ENCODE measurements around the gene AQP9.

DNA sequence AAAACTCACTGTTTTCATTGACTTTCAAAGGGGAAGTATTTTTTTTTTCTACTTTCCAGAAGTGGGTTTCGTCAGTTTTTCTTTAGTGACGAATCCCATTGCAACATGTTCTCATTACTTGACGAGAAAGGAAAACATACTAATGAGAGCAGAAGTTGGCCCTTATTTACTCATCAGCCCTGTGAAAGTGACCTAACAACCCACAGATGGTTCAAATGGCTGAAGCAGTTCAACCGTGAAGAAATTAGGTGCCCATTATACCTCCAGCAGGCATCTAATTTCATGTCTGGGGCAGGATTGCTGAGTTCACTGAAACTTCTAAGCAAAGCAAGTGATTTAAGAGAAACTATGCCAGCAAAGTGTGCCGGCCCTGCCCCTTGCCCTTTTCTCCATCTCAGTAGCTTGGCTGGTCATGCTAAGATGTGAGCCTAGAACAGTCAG lies 9.0 kb downstream of the AQP9 start:
- TF ChIP-seq, protein P1, sequence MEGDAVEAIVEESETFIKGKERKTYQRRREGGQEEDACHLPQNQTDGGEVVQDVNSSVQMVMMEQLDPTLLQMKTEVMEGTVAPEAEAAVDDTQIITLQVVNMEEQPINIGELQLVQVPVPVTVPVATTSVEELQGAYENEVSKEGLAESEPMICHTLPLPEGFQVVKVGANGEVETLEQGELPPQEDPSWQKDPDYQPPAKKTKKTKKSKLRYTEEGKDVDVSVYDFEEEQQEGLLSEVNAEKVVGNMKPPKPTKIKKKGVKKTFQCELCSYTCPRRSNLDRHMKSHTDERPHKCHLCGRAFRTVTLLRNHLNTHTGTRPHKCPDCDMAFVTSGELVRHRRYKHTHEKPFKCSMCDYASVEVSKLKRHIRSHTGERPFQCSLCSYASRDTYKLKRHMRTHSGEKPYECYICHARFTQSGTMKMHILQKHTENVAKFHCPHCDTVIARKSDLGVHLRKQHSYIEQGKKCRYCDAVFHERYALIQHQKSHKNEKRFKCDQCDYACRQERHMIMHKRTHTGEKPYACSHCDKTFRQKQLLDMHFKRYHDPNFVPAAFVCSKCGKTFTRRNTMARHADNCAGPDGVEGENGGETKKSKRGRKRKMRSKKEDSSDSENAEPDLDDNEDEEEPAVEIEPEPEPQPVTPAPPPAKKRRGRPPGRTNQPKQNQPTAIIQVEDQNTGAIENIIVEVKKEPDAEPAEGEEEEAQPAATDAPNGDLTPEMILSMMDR (IDR thresholded peaks at IDR 0.05), result no peak
- TF ChIP-seq EP300 (IDR thresholded peaks at IDR 0.05) (no peak), POLR2A (IDR thresholded peaks at IDR 0.05) (no peak), POLR2AphosphoS5 (IDR thresholded peaks at IDR 0.05) (no peak)

All from stomach (tissue), 4 donors.